Fibroblast of lung (primary cell): ENCODE results near the gene USP7.

ENCODE experiments used
- EZH2 ChIP-seq: IDR thresholded peaks from 2 replicates; pipeline ENCODE4 v1.5.1; 2012; ENCODE audit warnings: low read length, control low read depth, mild to moderate bottlenecking; ENCODE audit errors: missing control alignments
- TF ChIP-seq, protein P1 (sequence below), 2 donors: IDR thresholded peaks in 1 of 2; conservative IDR thresholded peaks in 1 of 2; 1 replicate in 1 of 2; 2 replicates in 1 of 2; pipeline ENCODE4 v1.5.1; 2011 to 2012; ENCODE audit warnings: low read length in 2 of 2, control low read depth in 1 of 2, inconsistent platforms in 1 of 2, low read depth in 1 of 2, mild to moderate bottlenecking in 1 of 2

GRCh38 chr16:8880839-8881510 lies 82.7 kb downstream of the USP7 start:
- TF ChIP-seq, protein P1, sequence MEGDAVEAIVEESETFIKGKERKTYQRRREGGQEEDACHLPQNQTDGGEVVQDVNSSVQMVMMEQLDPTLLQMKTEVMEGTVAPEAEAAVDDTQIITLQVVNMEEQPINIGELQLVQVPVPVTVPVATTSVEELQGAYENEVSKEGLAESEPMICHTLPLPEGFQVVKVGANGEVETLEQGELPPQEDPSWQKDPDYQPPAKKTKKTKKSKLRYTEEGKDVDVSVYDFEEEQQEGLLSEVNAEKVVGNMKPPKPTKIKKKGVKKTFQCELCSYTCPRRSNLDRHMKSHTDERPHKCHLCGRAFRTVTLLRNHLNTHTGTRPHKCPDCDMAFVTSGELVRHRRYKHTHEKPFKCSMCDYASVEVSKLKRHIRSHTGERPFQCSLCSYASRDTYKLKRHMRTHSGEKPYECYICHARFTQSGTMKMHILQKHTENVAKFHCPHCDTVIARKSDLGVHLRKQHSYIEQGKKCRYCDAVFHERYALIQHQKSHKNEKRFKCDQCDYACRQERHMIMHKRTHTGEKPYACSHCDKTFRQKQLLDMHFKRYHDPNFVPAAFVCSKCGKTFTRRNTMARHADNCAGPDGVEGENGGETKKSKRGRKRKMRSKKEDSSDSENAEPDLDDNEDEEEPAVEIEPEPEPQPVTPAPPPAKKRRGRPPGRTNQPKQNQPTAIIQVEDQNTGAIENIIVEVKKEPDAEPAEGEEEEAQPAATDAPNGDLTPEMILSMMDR (conservative IDR thresholded peaks at IDR 0.05 in 1 of 2, IDR thresholded peaks at IDR 0.05 in 1 of 2; ENCODE audit: low read depth in 1 of 2, low read length in 2 of 2), result no peak
- TF ChIP-seq EZH2, result no peak
